HepG2 (cell line): ENCODE measurements around the gene ARHGAP12. TPM values are rescaled to one million over a fixed set of nuclear protein-coding genes. Genes with fewer than 3 reads are reported as not detected.

ENCODE experiments used
- ATAC-seq: fragments of 200-7000 bp; cut with Tn5 transposase; 3 replicates; pipeline ENCODE4 v1.9.1; 2020; ENCODE audit warnings: mild to moderate bottlenecking, moderate library complexity
- BruUV-seq: library from RNA; stranded (reverse); fragments of 400-500 nt; replicated peaks from 2 replicates; lab custom pipeline; 2021; lab: Mats Ljungman, UMichigan
- CTCF ChIA-PET: fragments of 300-600 bp; formaldehyde crosslinking; extraction: SDS; loops from one replicate; lab custom pipeline; 2021; ENCODE audit warnings: low total read pairs, inconsistent platforms, low intra/inter-chr PET ratio; lab: Yijun Ruan, JAX
- POLR2A ChIA-PET: fragments of 350-600 bp; sonication (Branson Sonifier 250); formaldehyde crosslinking; loops from one replicate; lab custom pipeline; 2020; ENCODE audit warnings: antibody characterized with exemption, inconsistent platforms; lab: Yijun Ruan, JAX
- DNase-seq: peaks from one replicate; pipeline ENCODE4 v3.0.0-alpha.2; 2015; ENCODE audit warnings: low spot score
- FAIRE-seq: peaks from 3 replicates; lab custom pipeline; 2011; peaks lifted over from hg19 to GRCh38; lab: Jason Lieb, UNC
- H2AFZ ChIP-seq: one replicate; pipeline ENCODE4 v1.6.1; 2011; ENCODE audit warnings: low read length, inconsistent platforms
- H3K27ac ChIP-seq: fragments of 300-600 bp; 3 replicates; pipeline ENCODE4 v1.8.0; 2011; ENCODE audit warnings: mixed run types, mild to moderate bottlenecking, mixed read lengths, low read length, inconsistent platforms; ENCODE audit not compliant: insufficient read depth; ENCODE audit errors: extremely low read length
- H3K27me3 ChIP-seq, 2 experiments: fragments of 200-600 bp in 1 of 2; 2 replicates in 1 of 2; 3 replicates in 1 of 2; pipeline versions ENCODE4 v1.6.0 to v1.8.0; 2011; ENCODE audit warnings: low read length in 2 of 2, mild to moderate bottlenecking in 2 of 2, moderate library complexity in 2 of 2, inconsistent platforms in 1 of 2; ENCODE audit not compliant: insufficient read depth in 2 of 2, control insufficient read depth in 1 of 2
- H3K36me3 ChIP-seq, 2 experiments: fragments of 200-600 bp in 1 of 2; replicated peaks in 1 of 2; 2 replicates in 1 of 2; 3 replicates in 1 of 2; pipeline versions ENCODE4 v1.5.1 to v1.8.0; 2011; ENCODE audit warnings: low read length in 2 of 2, inconsistent platforms in 1 of 2; ENCODE audit not compliant: insufficient read depth in 2 of 2, control insufficient read depth in 1 of 2
- H3K4me1 ChIP-seq: 2 replicates; pipeline ENCODE4 v1.5.1; 2012; ENCODE audit warnings: low read length, inconsistent platforms; ENCODE audit not compliant: insufficient read depth
- H3K4me2 ChIP-seq: 2 replicates; pipeline ENCODE4 v1.6.0; 2011; ENCODE audit warnings: low read depth, low read length, inconsistent platforms
- H3K4me3 ChIP-seq, 3 experiments: fragments of 200-600 bp in 1 of 3; sonication (generic), shearing (Covaris generic) in 1 of 3; replicated peaks in 1 of 3; 2 replicates each; pipeline ENCODE4 v1.5.1; 2011 to 2016; ENCODE audit warnings: low read length in 3 of 3, inconsistent platforms in 2 of 3, low read depth in 2 of 3, mild to moderate bottlenecking in 2 of 3, control low read depth in 1 of 3, mixed read lengths in 1 of 3; ENCODE audit not compliant: insufficient read depth in 1 of 3
- H3K79me2 ChIP-seq: one replicate; pipeline ENCODE4 v1.6.1; 2011; ENCODE audit warnings: low read length, inconsistent platforms; ENCODE audit not compliant: insufficient read depth
- H3K9ac ChIP-seq: 2 replicates; pipeline ENCODE4 v1.6.0; 2011; ENCODE audit warnings: mild to moderate bottlenecking, low read depth, low read length, inconsistent platforms; ENCODE audit not compliant: insufficient read depth
- H3K9me3 ChIP-seq: 2 replicates; pipeline ENCODE4 v1.5.1; 2012; ENCODE audit warnings: mild to moderate bottlenecking, low read length
- H4K20me1 ChIP-seq: 2 replicates; pipeline ENCODE4 v1.6.0; 2011; ENCODE audit warnings: inconsistent platforms, mild to moderate bottlenecking, low read length, moderate library complexity; ENCODE audit not compliant: insufficient read depth
- CEBPG ChIP-seq: IDR thresholded peaks from 2 replicates; pipeline ENCODE4 v1.6.1; 2016
- EP300 ChIP-seq, 3 experiments: sonication (generic) in 1 of 3; formaldehyde crosslinking in 1 of 3; IDR thresholded peaks; 2 replicates each; pipeline versions ENCODE4 v1.5.1 to v1.6.1; 2011 to 2020; ENCODE audit warnings: low read depth in 2 of 3, low read length in 2 of 3, borderline replicate concordance in 1 of 3, improper control_type of control experiment in 1 of 3, mild to moderate bottlenecking in 1 of 3, missing genetic modification reagents in 1 of 3, moderate library complexity in 1 of 3
- GATAD2A ChIP-seq: IDR thresholded peaks from 2 replicates; pipeline ENCODE4 v1.6.1; 2016
- HNF1B ChIP-seq: sonication (generic); formaldehyde crosslinking; IDR thresholded peaks from 2 replicates; pipeline ENCODE4 v1.5.1; 2020; ENCODE audit warnings: mild to moderate bottlenecking, moderate library complexity, missing genetic modification reagents
- HNF4A ChIP-seq: sonication (generic); formaldehyde crosslinking; IDR thresholded peaks from 2 replicates; pipeline ENCODE4 v1.4.0; 2020; ENCODE audit warnings: missing genetic modification reagents
- HOXD1 ChIP-seq: sonication (generic); formaldehyde crosslinking; IDR thresholded peaks from 2 replicates; pipeline ENCODE4 v1.5.0; 2020; ENCODE audit warnings: missing genetic modification reagents
- KAT8 ChIP-seq: IDR thresholded peaks from 2 replicates; pipeline ENCODE4 v1.6.1; 2016; ENCODE audit warnings: missing genetic modification reagents, missing compliant biosample characterization
- MTERF4 ChIP-seq: sonication (generic); formaldehyde crosslinking; IDR thresholded peaks from 2 replicates; pipeline ENCODE4 v1.8.0; 2023; ENCODE audit warnings: mild to moderate bottlenecking, missing genetic modification reagents
- MXD3 ChIP-seq: IDR thresholded peaks from 2 replicates; pipeline ENCODE4 v1.6.1; 2016; ENCODE audit warnings: mild to moderate bottlenecking, missing biosample characterization, missing genetic modification reagents
- MXI1 ChIP-seq: IDR thresholded peaks from 3 replicates; pipeline ENCODE4 v1.6.1; 2012; ENCODE audit warnings: low read depth, low read length, inconsistent platforms, borderline replicate concordance
- NR2C2 ChIP-seq: sonication (generic); formaldehyde crosslinking; IDR thresholded peaks from 2 replicates; pipeline ENCODE4 v1.4.0; 2020; ENCODE audit warnings: missing genetic modification reagents, mild to moderate bottlenecking, moderate library complexity, borderline replicate concordance
- SMYD3 ChIP-seq: sonication (generic); formaldehyde crosslinking; IDR thresholded peaks from 2 replicates; pipeline ENCODE4 v1.8.1; 2023; ENCODE audit warnings: mild to moderate bottlenecking, missing genetic modification reagents
- TFAP4 ChIP-seq: sonication (generic); IDR thresholded peaks from 2 replicates; pipeline ENCODE4 v1.6.1; 2016; ENCODE audit warnings: low read depth, borderline replicate concordance
- ZBTB7B ChIP-seq: sonication (generic); formaldehyde crosslinking; IDR thresholded peaks from 2 replicates; pipeline ENCODE4 v1.4.0; 2020; ENCODE audit warnings: missing genetic modification reagents
- ZNF275 ChIP-seq: sonication (generic); formaldehyde crosslinking; IDR thresholded peaks from 2 replicates; pipeline ENCODE4 v1.8.0; 2022; ENCODE audit warnings: missing genetic modification reagents, mild to moderate bottlenecking, inconsistent platforms, borderline replicate concordance
- ZNF432 ChIP-seq: sonication (generic); formaldehyde crosslinking; IDR thresholded peaks from 2 replicates; pipeline ENCODE4 v1.5.0; 2020; ENCODE audit warnings: missing genetic modification reagents, mild to moderate bottlenecking, borderline replicate concordance
- ZNF567 ChIP-seq: sonication (generic); formaldehyde crosslinking; IDR thresholded peaks from 2 replicates; pipeline ENCODE4 v1.8.1; 2023; ENCODE audit warnings: mild to moderate bottlenecking, missing genetic modification reagents, borderline replicate concordance
- WGBS: methylation state at CpG from one replicate; pipeline ENCODE4 v1.1.6; 2017; ENCODE audit warnings: low lambda C conversion rate; 5-methylcytosine and 5-hydroxymethylcytosine counted together
- in situ Hi-C: cut with HindIII; loops from 2 replicates; pipeline ENCODE4 v1.10.0; 2017; ENCODE audit warnings: low pct_unique_long_range_greater_than_20kb; ENCODE audit not compliant: extremely low pct_ligation_motif_present
- intact Hi-C: fragments of 100-400 bp; cut with micrococcal nuclease; formaldehyde crosslinking; loops from one replicate; pipeline ENCODE4 v1.10.0; 2022; ENCODE audit not compliant: unreplicated experiment
- polyA plus RNA-seq, 8 experiments: library from polyadenylated mRNA; depleted of rRNA in 3 of 8; stranded (reverse) in 7 of 8; unstranded in 1 of 8; fragments of >200 nt; fragmentation: Illumina TruSeq in 4 of 8; extraction: Trizol in 4 of 8; gene quantifications; 2 replicates each; pipeline versions ENCODE4 v1.2.1 to v1.2.3, GENCODE V29; 2011 to 2016; ENCODE audit warnings: low read depth in 4 of 8, missing spikeins in 1 of 8, mixed read lengths in 1 of 8; ENCODE audit not compliant: insufficient read depth in 1 of 8
- total RNA-seq, 5 experiments: library from RNA; depleted of rRNA; stranded (reverse); fragments of >200 nt; fragmentation: Illumina TruSeq; extraction: Trizol; gene quantifications; 2 replicates each; pipeline ENCODE4 v1.2.3, GENCODE V29; 2016; ENCODE audit warnings: low read depth in 1 of 5

ARHGAP12 gene
- total and polyA plus RNA-seq, 2 of the 13 experiments (the other 11 are each of a cell fraction or from before 2014, with no cell fraction given), result 25.0 to 54.6 TPM

- BruUV-seq, result no TSS peak
- 2% methylated on average over 28 of the region's 36 CpGs for WGBS
- ChIA-PET POLR2A (no interaction called here), CTCF (no interaction called here)
- Histone ChIP-seq H3K4me3 (peak overlapping the region; percentile 76 to 89 (median 85)), H3K27me3 (peaks cover 0 to 2% of the 10 kb centered on the region in 2 experiments; a peak in 2 of 5 replicates), H3K9ac (peak overlapping the region; percentile 71; the same call in 1 of the 2 replicates), H3K4me2 (peak overlapping the region; percentile 95), H3K79me2 (no peaks in the 10 kb centered on the region), H3K9me3 (no peaks in the 10 kb centered on the region), H4K20me1 (no peaks in the 10 kb centered on the region), H3K27ac (peak overlapping the region; percentile 77), H2AFZ (no peak overlapping the region), H3K36me3 (no peaks in the 10 kb centered on the region), H3K4me1 (peaks cover 28% of the 10 kb centered on the region)
- peak; percentile 52 for ATAC-seq
- peak; percentile 60 for FAIRE-seq
- in situ Hi-C loops (loop anchor here (25.0 kb wide), 1 partner anchor 972 kb away; no protein-coding TSS in a partner anchor), intact Hi-C loops (no loop called here)
- peak; percentile 83 for DNase-seq
- TF ChIP-seq NR2C2 (CRISPR knock-in tag), result peak; percentile 60; the same call in 1 of the 2 replicates
- no peak for TF ChIP-seq MTERF4 (CRISPR knock-in tag)
- no peak for TF ChIP-seq ZNF567
- TF ChIP-seq TFAP4, result no peak
- no peak for TF ChIP-seq ZNF275
- no peak for TF ChIP-seq SMYD3 (CRISPR knock-in tag)
- TF ChIP-seq EP300 (IDR thresholded peaks at IDR 0.05; ENCODE audit: low read depth in 2 of 2, low read length in 2 of 2), result no peak
- TF ChIP-seq EP300 (CRISPR knock-in tag; IDR thresholded peaks at IDR 0.05; ENCODE audit: borderline replicate concordance), result peak; percentile 12; the same call in 1 of the 2 replicates
- TF ChIP-seq KAT8 (CRISPR knock-in tag), result peak; percentile 27; the same call in 1 of the 2 replicates
- TF ChIP-seq ZBTB7B (CRISPR knock-in tag), result 0 out of 2 replicates have a peak, but pooled peaks have one; percentile 28
- 0 out of 2 replicates have a peak, but pooled peaks have one; percentile 40 for TF ChIP-seq HNF1B (CRISPR knock-in tag)
- 0 out of 2 replicates have a peak, but pooled peaks have one; percentile 29 for TF ChIP-seq CEBPG (CRISPR knock-in tag)
- peak; percentile 29; the same call in 1 of the 3 replicates for TF ChIP-seq MXI1
- no peak for TF ChIP-seq MXD3 (CRISPR knock-in tag)
- TF ChIP-seq HNF4A (CRISPR knock-in tag), result peak; percentile 84
- TF ChIP-seq GATAD2A (CRISPR knock-in tag), result peak; percentile 34; the same call in 1 of the 2 replicates
- TF ChIP-seq HOXD1, result no peak
- no peak for TF ChIP-seq ZNF432
These were observed 169.4 kb downstream of the ARHGAP12 start for GRCh38 chr10:31759124-31759798.
